Mammary epithelial cell (primary cell): ENCODE measurements around the gene HPCA.

Source experiments
- CTCF ChIP-seq, 2 donors: IDR thresholded peaks in 1 of 2; conservative IDR thresholded peaks in 1 of 2; 2 replicates each; pipeline ENCODE4 v1.5.1; 2011 to 2012; ENCODE audit warnings: inconsistent platforms in 2 of 2, low read length in 2 of 2, mild to moderate bottlenecking in 2 of 2, control low read depth in 1 of 2, low read depth in 1 of 2; ENCODE audit not compliant: insufficient read depth in 1 of 2; ENCODE audit errors: extremely low read depth in 1 of 2
- EZH2 ChIP-seq: IDR thresholded peaks from 2 replicates; pipeline ENCODE4 v1.6.1; 2012; ENCODE audit warnings: low read length, inconsistent platforms, borderline replicate concordance

- TF ChIP-seq CTCF (conservative IDR thresholded peaks at IDR 0.05 in 1 of 2, IDR thresholded peaks at IDR 0.05 in 1 of 2; ENCODE audit: extremely low read depth in 1 of 2, insufficient read depth in 1 of 2, low read depth in 1 of 2, low read length in 2 of 2) (no peak), EZH2 (no peak)
Measured at GRCh38 chr1:32868085-32868484, 18.2 kb upstream of the HPCA start.
